Neural cell (in vitro differentiated cells): Measurements from ENCODE around the gene FAM118A.

Experiments
- REST ChIP-seq: IDR thresholded peaks from 2 replicates; pipeline ENCODE4 v1.6.1; 2012; ENCODE audit warnings: borderline replicate concordance
- TF ChIP-seq, protein P1 (sequence below): fragments of 450-650 bp; IDR thresholded peaks from 2 replicates; pipeline ENCODE4 v1.5.1; 2014; ENCODE audit warnings: antibody characterized with exemption, mild to moderate bottlenecking, moderate library complexity; ENCODE audit not compliant: poor library complexity, severe bottlenecking

GRCh38 chr22:45317551-45318167 is 7.9 kb downstream of the FAM118A start:
- no peak for TF ChIP-seq REST
- TF ChIP-seq, protein P1, sequence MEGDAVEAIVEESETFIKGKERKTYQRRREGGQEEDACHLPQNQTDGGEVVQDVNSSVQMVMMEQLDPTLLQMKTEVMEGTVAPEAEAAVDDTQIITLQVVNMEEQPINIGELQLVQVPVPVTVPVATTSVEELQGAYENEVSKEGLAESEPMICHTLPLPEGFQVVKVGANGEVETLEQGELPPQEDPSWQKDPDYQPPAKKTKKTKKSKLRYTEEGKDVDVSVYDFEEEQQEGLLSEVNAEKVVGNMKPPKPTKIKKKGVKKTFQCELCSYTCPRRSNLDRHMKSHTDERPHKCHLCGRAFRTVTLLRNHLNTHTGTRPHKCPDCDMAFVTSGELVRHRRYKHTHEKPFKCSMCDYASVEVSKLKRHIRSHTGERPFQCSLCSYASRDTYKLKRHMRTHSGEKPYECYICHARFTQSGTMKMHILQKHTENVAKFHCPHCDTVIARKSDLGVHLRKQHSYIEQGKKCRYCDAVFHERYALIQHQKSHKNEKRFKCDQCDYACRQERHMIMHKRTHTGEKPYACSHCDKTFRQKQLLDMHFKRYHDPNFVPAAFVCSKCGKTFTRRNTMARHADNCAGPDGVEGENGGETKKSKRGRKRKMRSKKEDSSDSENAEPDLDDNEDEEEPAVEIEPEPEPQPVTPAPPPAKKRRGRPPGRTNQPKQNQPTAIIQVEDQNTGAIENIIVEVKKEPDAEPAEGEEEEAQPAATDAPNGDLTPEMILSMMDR, result no peak
